B cell (primary cell): ENCODE results near the gene TTLL8. TPM values are rescaled to one million over a fixed set of nuclear protein-coding genes. Genes with fewer than 3 reads are reported as not detected.

Experiments used
- ATAC-seq: fragments of 200-7000 bp; cut with Tn5 transposase; one replicate; pipeline ENCODE4 v1.10.0; 2021; ENCODE audit warnings: low read depth, mild to moderate bottlenecking, moderate number of reproducible peaks, moderate library complexity
- CTCF ChIA-PET: fragments of 350-600 bp; sonication (Branson Sonifier 250); formaldehyde crosslinking; loops from one replicate; lab custom pipeline; 2021; ENCODE audit warnings: antibody characterized with exemption, inconsistent platforms; lab: Charles Lee
- POLR2A ChIA-PET: fragments of 350-600 bp; sonication (Branson Sonifier 250); formaldehyde crosslinking; loops from one replicate; lab custom pipeline; 2021; ENCODE audit warnings: antibody characterized with exemption; lab: Charles Lee
- DNase-seq: peaks from one replicate; pipeline ENCODE4 v3.0.0; 2013
- H2AFZ ChIP-seq: 2 replicates; pipeline ENCODE4 v1.6.1; 2012; ENCODE audit warnings: mild to moderate bottlenecking, low read depth, low read length; ENCODE audit not compliant: insufficient read depth, poor library complexity, severe bottlenecking
- H3K27ac ChIP-seq, 2 donors: 1 replicate in 1 of 2; 2 replicates in 1 of 2; pipeline ENCODE4 v1.5.1; 2012 to 2013; ENCODE audit warnings: low read length in 2 of 2, mild to moderate bottlenecking in 2 of 2, moderate library complexity in 1 of 2
- H3K27me3 ChIP-seq, 4 experiments: fragments of 200-600 bp in 1 of 4; sonication (generic) in 1 of 4; replicated peaks in 1 of 4; 1 replicate in 2 of 4; 2 replicates in 2 of 4; pipeline versions ENCODE4 v1.6.1 to v1.7.0; 2013 to 2016; ENCODE audit warnings: low read length in 3 of 4, mild to moderate bottlenecking in 2 of 4, mixed read lengths in 1 of 4, moderate library complexity in 1 of 4; ENCODE audit not compliant: insufficient read depth in 4 of 4, control insufficient read depth in 3 of 4; ENCODE audit errors: control extremely low read depth in 1 of 4
- H3K36me3 ChIP-seq, 2 experiments: replicated peaks in 1 of 2; 1 replicate in 1 of 2; 2 replicates in 1 of 2; pipeline versions ENCODE4 v1.6.1 to v1.7.1; 2013; ENCODE audit warnings: low read length in 1 of 2; ENCODE audit not compliant: insufficient read depth in 2 of 2, control insufficient read depth in 1 of 2; ENCODE audit errors: control extremely low read depth in 1 of 2, extremely low read depth in 1 of 2
- H3K4me1 ChIP-seq, 2 donors: fragments of 200-600 bp in 1 of 2; sonication (generic) in 1 of 2; 1 replicate in 1 of 2; 2 replicates in 1 of 2; pipeline versions ENCODE4 v1.5.1 to v1.6.1; 2013 to 2017; ENCODE audit warnings: low read length in 2 of 2; ENCODE audit not compliant: control insufficient read depth in 2 of 2, insufficient read depth in 2 of 2
- H3K4me2 ChIP-seq: replicated peaks from 2 replicates; pipeline ENCODE3; 2012; ENCODE audit warnings: mild to moderate bottlenecking, low read depth, low read length; ENCODE audit not compliant: poor library complexity, severe bottlenecking
- H3K4me3 ChIP-seq, 5 experiments: fragments of 200-600 bp in 1 of 5; sonication (generic) in 1 of 5; 1 replicate in 3 of 5; 2 replicates in 2 of 5; pipeline versions ENCODE4 v1.5.1 to v1.7.0; 2011 to 2016; ENCODE audit warnings: low read length in 4 of 5, mild to moderate bottlenecking in 4 of 5, low read depth in 2 of 5, control low read depth in 1 of 5, moderate library complexity in 1 of 5; ENCODE audit not compliant: insufficient read depth in 1 of 5; ENCODE audit errors: control extremely low read depth in 1 of 5, extremely low read depth in 1 of 5
- H3K79me2 ChIP-seq: fragments of 200-600 bp; sonication (generic); one replicate; pipeline ENCODE4 v1.6.0; 2016; ENCODE audit warnings: low read length; ENCODE audit not compliant: control insufficient read depth, insufficient read depth
- H3K9ac ChIP-seq: fragments of 200-600 bp; sonication (generic); 2 replicates; pipeline ENCODE4 v1.6.1; 2017; ENCODE audit warnings: mild to moderate bottlenecking, low read length, moderate library complexity
- H3K9me3 ChIP-seq, 3 donors: one replicate each; pipeline versions ENCODE4 v1.6.1 to v1.7.1; 2013; ENCODE audit warnings: low read length in 2 of 3; ENCODE audit not compliant: control insufficient read depth in 2 of 3, insufficient read depth in 1 of 3; ENCODE audit errors: control extremely low read depth in 1 of 3
- H4K20me1 ChIP-seq: 2 replicates; pipeline ENCODE4 v1.6.0; 2012; ENCODE audit warnings: mild to moderate bottlenecking, low read length; ENCODE audit not compliant: insufficient read depth, control insufficient read depth, poor library complexity, severe bottlenecking
- H3K27ac Mint-ChIP-seq: one replicate; pipeline ENCODE4 v1.8.0; 2021; ENCODE audit warnings: mixed read lengths
- H3K27me3 Mint-ChIP-seq: one replicate; pipeline ENCODE4 v1.8.0; 2021; ENCODE audit warnings: mixed read lengths
- H3K4me1 Mint-ChIP-seq: one replicate; pipeline ENCODE4 v1.8.0; 2021; ENCODE audit warnings: mixed read lengths
- H3K4me3 Mint-ChIP-seq: one replicate; pipeline ENCODE4 v1.8.0; 2021; ENCODE audit warnings: mixed read lengths
- H3K9me3 Mint-ChIP-seq: one replicate; pipeline ENCODE4 v1.8.0; 2022; ENCODE audit warnings: mixed read lengths; ENCODE audit not compliant: insufficient read depth
- CTCF ChIP-seq: fragments of 200-600 bp; IDR thresholded peaks from one replicate; pipeline ENCODE4 v1.8.0; 2022; ENCODE audit warnings: antibody characterized with exemption, mild to moderate bottlenecking
- EZH2 ChIP-seq: IDR thresholded peaks from 2 replicates; pipeline ENCODE4 v1.6.1; 2012; ENCODE audit warnings: borderline replicate concordance, low read depth, mild to moderate bottlenecking, moderate library complexity, low read length; ENCODE audit not compliant: insufficient read depth, poor library complexity, severe bottlenecking
- WGBS: methylation state at CpG from one replicate; pipeline ENCODE4 v1.1.5; 2013; ENCODE audit warnings: missing lambda C conversion rate; ENCODE audit not compliant: insufficient coverage; 5-methylcytosine and 5-hydroxymethylcytosine counted together
- intact Hi-C: fragments of 100-400 bp; cut with micrococcal nuclease; formaldehyde crosslinking; loops from one replicate; pipeline ENCODE4 v1.10.0; 2022
- polyA plus RNA-seq: library from polyadenylated mRNA; depleted of rRNA; stranded (reverse); fragments of >200 nt; gene quantifications from 2 replicates; pipeline ENCODE4 v1.2.3, GENCODE V29; 2012
- total RNA-seq, 2 donors: library from RNA; stranded (reverse); fragments of 120-200 nt in 1 of 2; gene quantifications; 1 replicate in 1 of 2; 2 replicates in 1 of 2; pipeline versions ENCODE4 v1.2.3 to v1.2.4, GENCODE V29; 2013 to 2022

The TTLL8 gene
- total and polyA plus RNA-seq, 2 donors (not counting 1 experiment from before 2014, with no cell fraction given), result not detected

DNA sequence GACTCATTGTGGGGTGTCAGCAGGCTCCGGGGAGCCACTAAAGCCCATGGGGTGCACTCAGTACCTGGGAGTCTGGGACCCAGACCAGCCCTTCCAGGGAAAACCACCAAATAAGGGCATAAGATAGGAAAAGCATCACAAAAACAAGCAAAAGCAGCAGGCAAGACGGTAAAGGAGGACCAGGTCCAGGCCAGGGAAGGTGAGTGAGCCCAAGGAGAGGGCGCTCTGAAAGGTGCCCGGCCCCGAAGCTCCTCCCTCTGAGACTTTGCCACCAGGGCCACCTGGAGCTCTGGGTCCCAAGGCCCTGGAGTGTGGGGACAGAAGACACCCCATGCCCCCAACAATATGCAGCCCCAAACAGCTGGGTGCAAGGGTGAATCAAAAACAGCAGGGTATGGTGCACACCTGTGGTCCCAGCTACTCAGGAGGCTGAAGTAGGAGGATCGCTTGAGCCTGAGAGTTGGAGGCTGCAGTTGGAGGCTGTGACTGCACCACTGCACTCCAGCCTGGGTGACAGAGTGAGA is 40.3 kb downstream of the TTLL8 start:
- Histone ChIP-seq H3K9ac (no peak overlapping the region), H3K36me3 (no peaks in the 10 kb centered on the region), H3K27ac (no peak overlapping the region), H3K27me3 (peaks cover 0 to 35% (median 9%) of the 10 kb centered on the region in 4 experiments), H2AFZ (no peak overlapping the region), H3K9me3 (peaks cover 0 to 6% (median 0%) of the 10 kb centered on the region in 3 donors), H3K4me1 (peaks cover 44 to 48% of the 10 kb centered on the region in 2 donors), H3K4me3 (no peak overlapping the region), H3K79me2 (no peaks in the 10 kb centered on the region), H4K20me1 (no peaks in the 10 kb centered on the region), H3K4me2 (peak overlapping the region; percentile 54)
- peaks cover 40% of the 10 kb centered on the region for H3K4me1 Mint-ChIP-seq
- WGBS, result 94% methylated on average over 6 of the region's 6 CpGs
- ChIA-PET POLR2A (interaction anchor here (0.7 to 1.2 kb wide), 3 partner anchors 51 to 173 kb away, joined by 3 read pairs; no protein-coding TSS in a partner anchor), CTCF (interaction anchor here (0.5 to 3.8 kb wide), 7 partner anchors 11 to 126 kb away, joined by 3 to 16 read pairs (median 5); no protein-coding TSS in a partner anchor)
- intact Hi-C loops, result loop anchor here (5.0 kb wide), 1 partner anchor 35 kb away; no protein-coding TSS in a partner anchor
- no peaks in the 10 kb centered on the region for H3K9me3 Mint-ChIP-seq
- peak overlapping the region; percentile 34 for H3K4me3 Mint-ChIP-seq
- peaks cover 3% of the 10 kb centered on the region for H3K27me3 Mint-ChIP-seq
- ATAC-seq (no peak), DNase-seq (no peak)
- no peak overlapping the region for H3K27ac Mint-ChIP-seq
- TF ChIP-seq EZH2 (no peak), CTCF (no peak)

DNA sequence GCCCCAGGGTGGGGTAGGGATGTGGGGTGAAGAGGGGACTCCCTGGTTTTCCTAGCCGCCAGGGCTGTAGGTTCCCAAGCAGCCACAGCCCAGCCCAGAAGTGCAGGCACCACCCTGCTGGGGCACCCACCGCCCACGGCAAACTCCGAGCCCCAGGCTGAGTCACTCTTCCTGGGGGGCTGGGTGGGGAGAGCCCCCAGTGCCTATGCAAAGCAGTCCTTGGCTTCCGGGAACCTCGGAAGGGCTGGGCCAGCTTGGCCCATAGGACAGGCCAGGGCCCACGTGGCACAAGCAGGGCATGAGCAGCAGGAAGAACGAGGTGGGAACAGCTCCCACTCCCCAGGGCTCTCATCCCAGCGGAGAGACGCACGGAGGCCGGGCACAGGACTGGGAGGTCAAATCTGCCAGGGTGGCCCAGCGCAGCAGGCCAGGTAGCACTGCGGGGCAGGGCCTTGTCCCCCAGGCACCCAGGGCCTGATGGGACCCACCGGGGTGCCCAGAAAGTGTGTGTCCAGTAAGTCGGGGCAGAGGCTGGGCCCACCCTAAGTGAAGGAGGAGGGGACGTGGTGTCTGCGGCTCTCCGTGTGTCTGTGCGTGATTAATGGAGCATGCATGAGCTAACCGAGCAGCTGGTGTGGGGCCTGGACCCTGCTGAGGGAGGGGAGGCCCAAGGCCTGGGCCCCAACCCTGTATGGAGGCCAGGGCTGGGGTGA is 41.0 kb downstream of the TTLL8 start:
- no peak for TF ChIP-seq CTCF
- H3K4me3 Mint-ChIP-seq, result peak overlapping the region; percentile 34
- no peaks in the 10 kb centered on the region for H3K36me3 ChIP-seq
- H3K4me1 Mint-ChIP-seq, result peaks cover 43% of the 10 kb centered on the region
- H3K4me3 ChIP-seq, result no peak overlapping the region
- H3K4me2 ChIP-seq, result peak overlapping the region; percentile 54
- 71% methylated on average over 21 of the region's 21 CpGs for whole genome bisulfite sequencing
- no peaks in the 10 kb centered on the region for H3K9me3 Mint-ChIP-seq
- H3K27ac ChIP-seq, result no peak overlapping the region
- peaks cover 0 to 6% (median 0%) of the 10 kb centered on the region in 3 donors for H3K9me3 ChIP-seq
- H3K79me2 ChIP-seq, result no peaks in the 10 kb centered on the region
- H3K27me3 Mint-ChIP-seq, result peaks cover 3% of the 10 kb centered on the region
- no peaks in the 10 kb centered on the region for H4K20me1 ChIP-seq
- ATAC-seq, result peak; percentile 62
- H2AFZ ChIP-seq, result no peak overlapping the region
- no peak overlapping the region for H3K9ac ChIP-seq
- peaks cover 0 to 32% (median 9%) of the 10 kb centered on the region in 4 experiments for H3K27me3 ChIP-seq
- ChIA-PET CTCF (interaction anchor here (1.0 to 3.8 kb wide), 5 partner anchors 14 to 86 kb away, joined by 3 to 16 read pairs (median 5); no protein-coding TSS in a partner anchor), POLR2A (interaction anchor here (0.7 to 1.2 kb wide), 2 partner anchors 87 to 173 kb away, joined by 3 read pairs; no protein-coding TSS in a partner anchor)
- H3K4me1 ChIP-seq, result peaks cover 44 to 48% of the 10 kb centered on the region in 2 donors
- DNase-seq, result peak; percentile 23
- H3K27ac Mint-ChIP-seq, result no peak overlapping the region
- intact Hi-C loops, result loop anchor here (5.0 kb wide), 1 partner anchor 35 kb away; no protein-coding TSS in a partner anchor
